ENCODE results near the gene HOXA3.

- no peak for TF ChIP-seq CTCF (IDR thresholded peaks at IDR 0.05)
- TF ChIP-seq POLR2AphosphoS5 (IDR thresholded peaks at IDR 0.05) = no peak
- TF ChIP-seq EP300 (IDR thresholded peaks at IDR 0.05) = no peak
- no peak for TF ChIP-seq POLR2A (IDR thresholded peaks at IDR 0.05)
Measured at GRCh38 chr7:27104341-27105058, 47.9 kb downstream of the HOXA3 start.
